ENCODE data around the gene SHMT2. TPM values are rescaled to one million over a fixed set of nuclear protein-coding genes. Genes with fewer than 3 reads are reported as not detected.
A peak's percentile ranks its signal among the peaks of the same experiment; 100 is the strongest.

The SHMT2 gene
- total RNA-seq, 4 donors from 2014 or later = 12.4 to 128 (median 35.3) TPM

DNA sequence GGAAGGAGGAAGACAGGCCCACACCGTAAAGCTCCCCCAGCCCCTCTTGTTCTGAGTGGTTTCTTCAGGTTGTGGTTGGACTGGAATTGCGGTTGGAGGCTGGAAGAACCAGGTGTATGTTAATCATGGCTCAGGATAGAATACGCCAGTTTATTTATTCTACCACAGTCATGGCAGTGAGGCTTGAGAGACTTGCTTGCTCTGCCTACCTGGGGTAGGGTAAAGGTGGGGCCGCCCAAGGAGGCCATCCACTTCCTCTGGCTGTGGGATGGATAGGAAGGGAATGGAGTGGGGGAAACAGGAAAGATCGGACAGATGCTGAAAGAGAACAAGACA, 8.1 kb downstream of the SHMT2 start:
- H3K4me3 ChIP-seq = no peak overlapping the region
- no peaks in the 10 kb centered on the region for H3K9me3 ChIP-seq
- no peaks in the 10 kb centered on the region for H3K36me3 ChIP-seq
- no peak for TF ChIP-seq POLR2A (IDR thresholded peaks at IDR 0.05)
- TF ChIP-seq, protein P1, sequence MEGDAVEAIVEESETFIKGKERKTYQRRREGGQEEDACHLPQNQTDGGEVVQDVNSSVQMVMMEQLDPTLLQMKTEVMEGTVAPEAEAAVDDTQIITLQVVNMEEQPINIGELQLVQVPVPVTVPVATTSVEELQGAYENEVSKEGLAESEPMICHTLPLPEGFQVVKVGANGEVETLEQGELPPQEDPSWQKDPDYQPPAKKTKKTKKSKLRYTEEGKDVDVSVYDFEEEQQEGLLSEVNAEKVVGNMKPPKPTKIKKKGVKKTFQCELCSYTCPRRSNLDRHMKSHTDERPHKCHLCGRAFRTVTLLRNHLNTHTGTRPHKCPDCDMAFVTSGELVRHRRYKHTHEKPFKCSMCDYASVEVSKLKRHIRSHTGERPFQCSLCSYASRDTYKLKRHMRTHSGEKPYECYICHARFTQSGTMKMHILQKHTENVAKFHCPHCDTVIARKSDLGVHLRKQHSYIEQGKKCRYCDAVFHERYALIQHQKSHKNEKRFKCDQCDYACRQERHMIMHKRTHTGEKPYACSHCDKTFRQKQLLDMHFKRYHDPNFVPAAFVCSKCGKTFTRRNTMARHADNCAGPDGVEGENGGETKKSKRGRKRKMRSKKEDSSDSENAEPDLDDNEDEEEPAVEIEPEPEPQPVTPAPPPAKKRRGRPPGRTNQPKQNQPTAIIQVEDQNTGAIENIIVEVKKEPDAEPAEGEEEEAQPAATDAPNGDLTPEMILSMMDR (IDR thresholded peaks at IDR 0.05) = no peak
- peaks cover 25 to 28% of the 10 kb centered on the region in 2 donors for H3K27me3 ChIP-seq
- no peak for DNase-seq
- intact Hi-C loops (cut with DNase I; ENCODE audit: low total_unique reads) = no loop called here
- peaks cover 0 to 18% of the 10 kb centered on the region in 2 donors for H3K4me1 ChIP-seq
- H3K27ac ChIP-seq = no peak overlapping the region

DNA sequence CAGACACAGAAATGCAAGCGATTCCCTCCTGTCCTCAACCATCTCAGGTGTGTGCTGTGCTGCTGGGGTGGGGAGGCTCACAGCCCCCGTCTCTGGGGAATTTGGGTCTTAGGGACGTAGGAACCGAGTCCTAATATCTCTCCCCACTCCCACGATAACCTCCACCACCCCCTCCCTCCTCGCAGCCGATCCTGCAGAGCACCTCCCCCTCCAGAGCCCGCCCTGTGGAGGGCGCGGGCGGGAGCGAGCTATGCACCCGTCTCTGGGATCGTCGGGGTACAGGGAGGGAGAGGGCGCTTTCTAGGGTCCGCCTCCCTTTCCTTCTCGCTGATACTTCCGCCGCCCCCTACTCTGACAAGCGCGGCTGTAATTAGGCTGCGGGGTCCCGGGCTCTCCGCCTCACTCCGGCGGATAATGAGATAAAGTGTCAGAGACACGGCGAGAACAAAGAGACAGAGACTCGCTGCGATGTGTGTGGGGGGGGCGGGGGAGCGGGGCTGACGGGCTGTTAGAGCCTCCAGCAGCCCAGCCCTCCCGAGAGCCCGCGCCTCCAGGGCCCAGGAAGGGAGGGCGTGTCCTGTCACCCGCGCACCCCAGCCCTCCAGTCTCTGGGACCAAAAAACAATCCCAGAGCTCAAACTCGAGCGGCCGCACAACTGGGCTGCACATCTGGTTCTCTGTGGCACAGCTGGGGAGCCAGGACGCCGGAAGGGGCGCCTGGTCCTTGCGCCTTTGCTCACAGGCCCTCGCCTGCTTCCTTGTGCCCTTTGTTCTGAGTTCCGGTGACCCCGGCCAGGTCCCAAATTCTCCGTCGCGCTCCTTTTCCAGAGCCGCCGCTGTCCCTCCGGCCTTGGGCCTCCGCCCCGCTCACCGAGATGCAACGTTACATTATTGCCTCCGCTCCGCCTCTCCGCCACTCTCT, 8.7 kb downstream of the SHMT2 start:
- Histone ChIP-seq H3K27me3 (peaks cover 31 to 34% of the 10 kb centered on the region in 2 donors), H3K36me3 (no peaks in the 10 kb centered on the region), H3K4me1 (peaks cover 0 to 24% of the 10 kb centered on the region in 2 donors), H3K27ac (no peak overlapping the region), H3K9me3 (no peaks in the 10 kb centered on the region), H3K4me3 (peak overlapping the region; percentile 27 to 37)
- TF ChIP-seq, protein P1 (IDR thresholded peaks at IDR 0.05) = no peak
- TF ChIP-seq POLR2A (IDR thresholded peaks at IDR 0.05) = no peak
- intact Hi-C loops (cut with DNase I; ENCODE audit: low total_unique reads) = no loop called here
- peak in 1 of 2 donors; percentile 24 for DNase-seq

DNA sequence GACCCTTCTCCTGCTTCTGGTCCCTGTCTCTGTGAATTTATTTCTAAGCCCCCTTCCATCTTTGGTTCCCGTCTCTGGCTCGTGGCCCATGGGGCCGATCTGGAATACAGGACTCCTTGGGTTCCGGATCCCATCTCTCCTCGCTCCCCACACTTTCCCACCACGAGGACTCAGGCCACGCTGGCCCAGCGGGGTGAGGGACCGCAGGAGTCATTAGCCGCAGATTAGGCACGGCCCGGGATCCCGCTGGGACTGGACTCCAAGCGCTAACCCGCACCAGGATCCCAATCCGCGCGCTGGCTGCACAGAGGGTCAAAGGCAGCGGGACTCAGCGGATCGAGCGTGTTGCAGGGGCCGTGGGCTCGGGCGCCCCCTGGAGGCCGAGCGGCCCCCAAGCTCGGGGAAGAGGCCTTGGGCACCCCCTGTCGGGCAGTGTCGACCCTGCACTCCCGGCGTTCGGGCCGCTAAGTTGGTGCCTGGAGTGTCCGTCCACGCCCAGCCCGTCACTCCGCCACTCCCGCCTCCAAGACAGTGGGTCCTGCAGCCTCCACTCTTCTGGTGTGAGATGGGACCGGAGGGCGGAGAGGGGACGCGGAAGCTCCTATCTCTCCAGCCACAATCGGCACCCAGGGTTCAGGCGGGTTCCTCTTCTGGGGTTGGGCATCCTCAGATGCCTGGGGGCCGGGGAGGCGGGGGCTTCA, 9.5 kb downstream of the SHMT2 start:
- intact Hi-C loops (cut with DNase I; ENCODE audit: low total_unique reads) = no loop called here
- peaks cover 36 to 37% of the 10 kb centered on the region in 2 donors for H3K27me3 ChIP-seq
- H3K36me3 ChIP-seq = no peaks in the 10 kb centered on the region
- TF ChIP-seq, protein P1 (IDR thresholded peaks at IDR 0.05) = peak; percentile 100
- peak in 1 of 2 donors; percentile 35 for TF ChIP-seq POLR2A (IDR thresholded peaks at IDR 0.05)
- DNase-seq = peak; percentile 81 to 89
- peak overlapping the region; percentile 27 to 37 for H3K4me3 ChIP-seq
- peaks cover 0 to 27% of the 10 kb centered on the region in 2 donors for H3K4me1 ChIP-seq
- H3K9me3 ChIP-seq = no peaks in the 10 kb centered on the region
- no peak overlapping the region for H3K27ac ChIP-seq

DNA sequence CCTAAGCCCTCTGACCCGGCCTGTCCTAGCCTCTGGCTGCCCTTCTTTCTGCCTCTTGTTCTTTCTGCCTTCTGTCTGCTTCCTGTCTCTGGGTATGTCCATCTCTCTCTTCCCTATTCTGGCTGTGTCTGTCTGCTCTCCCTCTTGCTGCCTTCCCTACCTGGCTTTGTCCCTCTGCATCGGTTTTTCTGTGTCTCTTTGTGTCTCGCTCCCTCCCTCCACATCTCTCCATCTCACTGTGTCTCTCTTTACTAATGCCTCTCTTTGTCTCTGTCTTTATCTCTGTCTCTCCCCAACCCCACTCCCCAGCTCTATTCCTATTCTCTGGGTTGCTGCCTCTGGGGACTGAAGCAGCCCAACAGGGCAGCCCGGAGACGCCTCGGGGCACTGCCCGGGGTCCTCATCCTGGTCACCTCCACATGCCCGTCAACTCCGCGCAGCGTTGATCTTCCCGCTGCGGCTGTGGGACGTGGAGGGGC, 10.1 kb downstream of the SHMT2 start:
- no peak for TF ChIP-seq POLR2A (IDR thresholded peaks at IDR 0.05)
- TF ChIP-seq, protein P1 (IDR thresholded peaks at IDR 0.05) = no peak
- H3K36me3 ChIP-seq = no peaks in the 10 kb centered on the region
- DNase-seq = no peak
- H3K27me3 ChIP-seq = peaks cover 36 to 37% of the 10 kb centered on the region in 2 donors
- no peak overlapping the region for H3K27ac ChIP-seq
- no peaks in the 10 kb centered on the region for H3K9me3 ChIP-seq
- peak overlapping the region; percentile 14 to 31 for H3K4me3 ChIP-seq
- H3K4me1 ChIP-seq = peaks cover 0 to 27% of the 10 kb centered on the region in 2 donors
- intact Hi-C loops (cut with DNase I; ENCODE audit: low total_unique reads) = no loop called here

All from uterus (tissue), 4 donors.